Mesothelial cell of epicardium (in vitro differentiated cells): ENCODE measurements around the gene SLC25A47. TPM values are rescaled to one million over a fixed set of nuclear protein-coding genes. Genes with fewer than 3 reads are reported as not detected.

Experiments used
- DNase-seq, 2 experiments: peaks; one replicate each; pipeline ENCODE4 v3.0.0; 2021; ENCODE audit warnings: low spot score in 2 of 2; ENCODE audit not compliant: unreplicated experiment in 2 of 2
- H3K27ac Mint-ChIP-seq: 2 replicates; pipeline ENCODE4 v1.8.0; 2021; ENCODE audit warnings: mixed read lengths
- H3K27me3 Mint-ChIP-seq: 2 replicates; pipeline ENCODE4 v1.8.0; 2021; ENCODE audit warnings: low read depth, mixed read lengths
- H3K36me3 Mint-ChIP-seq: 2 replicates; pipeline ENCODE4 v1.8.0; 2021; ENCODE audit warnings: mixed read lengths
- H3K4me1 Mint-ChIP-seq: 2 replicates; pipeline ENCODE4 v1.8.0; 2021; ENCODE audit warnings: mixed read lengths
- H3K4me3 Mint-ChIP-seq: 2 replicates; pipeline ENCODE4 v1.8.0; 2021; ENCODE audit warnings: mild to moderate bottlenecking, moderate library complexity, mixed read lengths
- H3K9me3 Mint-ChIP-seq: 2 replicates; pipeline ENCODE4 v1.8.0; 2021; ENCODE audit warnings: mixed read lengths
- total RNA-seq: library from RNA; stranded (reverse); gene quantifications from 3 replicates; pipeline ENCODE4 v1.2.1, GENCODE V29; 2021
- TF ChIP-seq, protein P1 (sequence below): fragments of 200-600 bp; sonication (generic); IDR thresholded peaks from one replicate; pipeline ENCODE4 v1.5.0; 2021; ENCODE audit warnings: antibody characterized with exemption; ENCODE audit not compliant: unreplicated experiment

Gene SLC25A47
- total RNA-seq, 1 donor from 2014 or later, result not detected

DNA sequence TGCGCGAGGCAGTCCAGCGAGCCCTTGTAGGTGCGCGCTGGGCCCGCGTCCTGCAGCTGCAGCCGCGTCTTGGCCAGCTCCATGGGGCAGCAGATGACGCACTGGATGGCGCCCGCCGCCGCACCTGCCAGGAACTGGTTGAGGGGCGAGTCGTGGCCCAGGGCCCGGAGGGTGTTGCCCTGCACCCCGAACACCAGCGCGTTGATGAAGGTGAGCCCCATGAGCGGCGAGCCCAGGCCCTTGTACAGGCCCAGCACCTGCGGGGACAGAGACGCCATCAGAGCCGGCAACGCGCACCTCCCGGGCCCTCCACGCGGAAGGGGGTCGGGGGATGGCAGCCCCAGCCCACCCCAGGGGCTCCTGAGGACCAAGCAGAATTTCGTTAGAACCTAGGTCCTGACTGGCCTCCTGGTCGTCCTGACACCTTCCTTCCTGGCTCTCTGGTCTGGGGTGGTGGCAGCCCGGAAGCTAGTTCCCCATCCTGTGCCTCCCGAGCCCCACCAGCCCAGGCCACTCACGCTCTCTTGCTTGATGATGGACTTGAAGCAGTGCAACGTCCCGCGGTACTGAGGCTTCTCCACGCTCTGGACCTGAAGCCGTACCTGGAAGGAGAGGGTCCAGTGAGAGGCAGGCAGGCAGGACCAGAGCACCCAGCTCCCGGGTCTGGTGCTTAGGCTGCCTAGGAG lies 30.2 kb upstream of the SLC25A47 start:
- H3K9me3 Mint-ChIP-seq, result no peaks in the 10 kb centered on the region
- DNase-seq, result no peak
- H3K4me1 Mint-ChIP-seq, result no peaks in the 10 kb centered on the region
- no peak overlapping the region for H3K4me3 Mint-ChIP-seq
- H3K27me3 Mint-ChIP-seq, result no peaks in the 10 kb centered on the region
- TF ChIP-seq, protein P1, sequence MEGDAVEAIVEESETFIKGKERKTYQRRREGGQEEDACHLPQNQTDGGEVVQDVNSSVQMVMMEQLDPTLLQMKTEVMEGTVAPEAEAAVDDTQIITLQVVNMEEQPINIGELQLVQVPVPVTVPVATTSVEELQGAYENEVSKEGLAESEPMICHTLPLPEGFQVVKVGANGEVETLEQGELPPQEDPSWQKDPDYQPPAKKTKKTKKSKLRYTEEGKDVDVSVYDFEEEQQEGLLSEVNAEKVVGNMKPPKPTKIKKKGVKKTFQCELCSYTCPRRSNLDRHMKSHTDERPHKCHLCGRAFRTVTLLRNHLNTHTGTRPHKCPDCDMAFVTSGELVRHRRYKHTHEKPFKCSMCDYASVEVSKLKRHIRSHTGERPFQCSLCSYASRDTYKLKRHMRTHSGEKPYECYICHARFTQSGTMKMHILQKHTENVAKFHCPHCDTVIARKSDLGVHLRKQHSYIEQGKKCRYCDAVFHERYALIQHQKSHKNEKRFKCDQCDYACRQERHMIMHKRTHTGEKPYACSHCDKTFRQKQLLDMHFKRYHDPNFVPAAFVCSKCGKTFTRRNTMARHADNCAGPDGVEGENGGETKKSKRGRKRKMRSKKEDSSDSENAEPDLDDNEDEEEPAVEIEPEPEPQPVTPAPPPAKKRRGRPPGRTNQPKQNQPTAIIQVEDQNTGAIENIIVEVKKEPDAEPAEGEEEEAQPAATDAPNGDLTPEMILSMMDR, result no peak
- no peak overlapping the region for H3K27ac Mint-ChIP-seq
- peaks cover 2% of the 10 kb centered on the region for H3K36me3 Mint-ChIP-seq

DNA sequence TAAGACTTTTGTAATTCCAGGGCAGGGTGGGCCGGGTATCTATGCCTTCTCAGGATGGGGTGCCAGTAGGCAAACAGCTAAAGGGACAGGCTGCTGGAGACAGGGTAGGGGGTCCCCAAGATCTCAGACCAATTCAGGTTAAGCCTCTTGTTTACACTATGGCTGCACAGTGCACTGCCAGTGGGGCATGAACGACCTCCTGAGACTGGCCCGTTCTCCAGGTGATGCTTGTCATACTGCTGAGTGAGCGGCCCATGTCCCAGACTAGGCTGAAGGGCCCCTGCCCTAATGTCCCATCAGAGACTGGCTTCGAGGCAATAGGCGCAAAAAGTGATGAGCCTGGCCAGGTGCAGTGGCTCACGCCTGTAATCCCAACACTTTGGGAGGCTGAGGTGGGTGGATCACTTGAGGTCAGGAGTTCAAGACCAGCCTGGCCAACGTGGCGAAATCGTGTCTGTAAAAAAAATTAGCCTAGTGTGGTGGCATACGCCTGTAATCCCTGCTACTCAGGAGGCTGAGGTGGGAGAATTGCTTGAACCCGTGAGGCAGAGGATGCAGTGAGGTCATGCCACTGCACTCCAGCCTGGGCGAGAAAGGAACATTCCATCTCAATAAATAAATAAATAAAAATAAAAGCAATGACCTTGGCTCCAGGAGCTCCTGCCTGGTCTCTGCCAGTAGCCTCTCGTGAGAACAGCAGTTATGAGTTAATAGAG lies 29.5 kb upstream of the SLC25A47 start:
- Mint-ChIP-seq H3K9me3 (no peaks in the 10 kb centered on the region), H3K27me3 (no peaks in the 10 kb centered on the region), H3K4me3 (no peak overlapping the region), H3K27ac (no peak overlapping the region), H3K4me1 (no peaks in the 10 kb centered on the region), H3K36me3 (peaks cover 2% of the 10 kb centered on the region)
- TF ChIP-seq, protein P1, result no peak
- no peak for DNase-seq

DNA sequence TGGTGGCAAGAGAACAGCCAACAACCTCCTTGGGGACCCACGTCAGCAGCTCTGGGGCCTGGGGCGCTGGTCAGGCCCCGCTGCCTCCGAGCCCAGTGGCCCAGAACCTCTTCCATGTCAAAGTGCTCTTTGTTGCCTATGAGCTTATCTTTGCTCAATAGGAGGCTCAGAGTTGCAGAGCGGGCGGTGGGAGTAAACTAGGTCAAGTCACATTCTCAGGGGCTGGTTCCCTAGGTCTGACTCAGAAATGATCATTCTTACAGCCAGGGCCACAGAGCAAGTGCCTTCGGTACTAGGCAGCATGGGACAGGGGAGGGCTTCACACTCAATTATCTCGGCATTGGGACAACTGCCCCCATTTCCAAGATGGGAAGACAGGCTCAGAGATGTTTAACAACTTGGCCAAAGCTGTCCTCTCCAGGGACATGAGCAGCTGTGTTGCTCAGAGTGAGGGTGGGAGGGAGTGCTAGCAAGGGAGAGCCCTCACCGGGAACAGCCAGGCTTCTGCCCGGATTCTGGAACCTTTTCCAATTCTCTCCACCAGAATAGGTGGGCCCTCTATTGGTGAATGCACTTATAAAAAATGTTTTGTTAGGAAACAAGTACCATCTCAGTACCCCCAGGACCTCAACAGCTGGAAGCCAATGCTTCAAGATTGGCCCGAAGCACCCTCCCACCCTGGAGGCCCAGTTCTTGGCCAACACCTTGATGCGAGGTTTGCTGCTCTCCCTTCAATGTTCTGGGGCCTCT lies 28.8 kb upstream of the SLC25A47 start:
- Mint-ChIP-seq H3K27ac (no peak overlapping the region), H3K36me3 (peaks cover 2% of the 10 kb centered on the region)

GRCh38 chr14:100294963-100295330 lies 28.2 kb upstream of the SLC25A47 start:
- peaks cover 2% of the 10 kb centered on the region for H3K36me3 Mint-ChIP-seq

More for the DNA sequence above, 28.8 kb upstream of the SLC25A47 start:
- H3K27me3 Mint-ChIP-seq, result no peaks in the 10 kb centered on the region
- no peak overlapping the region for H3K4me3 Mint-ChIP-seq
- DNase-seq, result no peak
- H3K4me1 Mint-ChIP-seq, result no peaks in the 10 kb centered on the region
- TF ChIP-seq, protein P1, result no peak
- no peaks in the 10 kb centered on the region for H3K9me3 Mint-ChIP-seq

DNA sequence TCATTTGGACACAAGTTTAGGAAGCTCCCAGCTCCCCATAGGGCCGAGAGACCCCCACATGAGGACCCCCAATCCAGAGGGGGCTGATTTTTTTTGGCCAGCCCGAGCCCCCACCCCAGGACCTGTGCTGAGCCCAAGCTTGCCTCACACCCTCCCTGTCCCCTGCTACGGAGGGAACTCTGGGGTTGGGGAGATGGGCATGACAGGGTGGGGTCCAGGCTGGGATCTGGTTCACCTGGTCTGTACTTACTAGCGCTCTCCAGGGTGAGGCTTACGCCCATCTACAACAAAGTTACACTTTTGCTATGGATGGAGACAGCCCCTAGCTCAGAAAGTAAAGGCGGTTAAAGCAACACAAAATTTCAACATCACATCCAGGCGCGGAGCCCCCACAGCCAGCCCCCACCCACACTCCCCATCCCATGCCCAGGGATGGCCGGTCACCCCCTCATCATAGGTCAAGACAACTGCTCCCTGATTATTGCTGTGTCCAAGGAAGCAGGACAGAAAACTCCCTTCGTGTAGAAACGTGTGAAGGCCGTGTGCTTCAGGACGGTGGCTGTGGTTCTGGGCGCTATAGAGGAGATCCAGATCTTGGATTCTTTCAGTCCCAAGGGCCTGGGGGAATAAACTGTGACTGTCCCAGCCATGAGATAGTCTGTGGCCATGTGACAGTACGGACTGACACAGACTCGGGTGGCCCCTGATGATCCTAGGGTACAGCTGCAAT lies 27.6 kb upstream of the SLC25A47 start:
- Mint-ChIP-seq H3K27ac (no peak overlapping the region), H3K27me3 (no peaks in the 10 kb centered on the region), H3K9me3 (no peaks in the 10 kb centered on the region), H3K4me3 (no peak overlapping the region), H3K36me3 (peaks cover 2% of the 10 kb centered on the region), H3K4me1 (no peaks in the 10 kb centered on the region)
- DNase-seq, result no peak
- TF ChIP-seq, protein P1, result no peak

More at GRCh38 chr14:100294963-100295330, 28.2 kb upstream of the SLC25A47 start:
- Mint-ChIP-seq H3K9me3 (no peaks in the 10 kb centered on the region), H3K4me3 (no peak overlapping the region), H3K27ac (no peak overlapping the region), H3K27me3 (no peaks in the 10 kb centered on the region), H3K4me1 (no peaks in the 10 kb centered on the region)
- no peak for DNase-seq
- TF ChIP-seq, protein P1, result no peak
